GM19193 (cell line): ENCODE results near the gene EMILIN1.
A peak's percentile ranks its signal among the peaks of the same experiment; 100 is the strongest.

Source experiments
- POLR2A ChIP-seq: IDR thresholded peaks from 4 replicates; pipeline ENCODE4 v1.6.1; 2011; ENCODE audit not compliant: insufficient read depth, insufficient read length; ENCODE audit errors: extremely low read depth

Gene EMILIN1

DNA sequence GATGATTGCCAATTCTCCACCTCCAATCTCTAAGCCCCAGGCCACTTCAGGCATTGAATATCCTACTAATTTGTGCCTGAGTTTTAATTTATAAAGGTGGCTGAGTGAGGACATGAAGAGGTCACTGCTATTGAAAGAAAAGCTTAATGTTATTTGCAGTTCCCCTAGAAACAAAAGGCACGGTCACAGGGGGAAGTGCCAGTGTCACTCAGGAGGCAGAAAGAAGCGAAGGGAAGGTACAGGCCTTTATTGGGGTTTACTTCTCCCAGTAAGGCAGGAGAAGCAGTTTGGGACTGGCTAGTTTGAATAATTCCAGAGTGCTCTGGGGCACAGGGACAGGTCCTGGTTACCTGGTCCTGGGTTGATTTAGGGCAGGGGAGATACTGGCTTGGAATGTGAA, 43.5 kb downstream of the EMILIN1 start:
- no peak for TF ChIP-seq POLR2A

DNA sequence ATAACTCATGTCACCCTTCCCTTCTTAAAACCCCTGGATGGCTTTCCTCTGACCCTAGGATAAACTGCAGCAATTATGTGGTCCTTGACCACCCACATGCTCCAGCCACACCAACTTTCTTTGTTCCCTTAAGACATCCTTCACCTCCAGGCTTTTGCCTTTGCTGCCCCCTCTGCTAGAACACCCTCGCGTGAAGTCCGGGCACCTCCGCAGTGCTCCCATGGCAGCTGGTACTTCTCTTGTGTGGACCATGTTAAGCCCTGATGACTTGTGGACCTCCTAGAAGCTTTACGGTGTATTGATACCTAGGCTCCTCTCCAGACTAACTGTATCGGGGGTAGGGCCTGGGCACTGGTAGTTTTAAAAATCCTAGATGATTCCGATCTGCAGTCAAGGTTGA, 44.4 kb downstream of the EMILIN1 start:
- no peak for TF ChIP-seq POLR2A

DNA sequence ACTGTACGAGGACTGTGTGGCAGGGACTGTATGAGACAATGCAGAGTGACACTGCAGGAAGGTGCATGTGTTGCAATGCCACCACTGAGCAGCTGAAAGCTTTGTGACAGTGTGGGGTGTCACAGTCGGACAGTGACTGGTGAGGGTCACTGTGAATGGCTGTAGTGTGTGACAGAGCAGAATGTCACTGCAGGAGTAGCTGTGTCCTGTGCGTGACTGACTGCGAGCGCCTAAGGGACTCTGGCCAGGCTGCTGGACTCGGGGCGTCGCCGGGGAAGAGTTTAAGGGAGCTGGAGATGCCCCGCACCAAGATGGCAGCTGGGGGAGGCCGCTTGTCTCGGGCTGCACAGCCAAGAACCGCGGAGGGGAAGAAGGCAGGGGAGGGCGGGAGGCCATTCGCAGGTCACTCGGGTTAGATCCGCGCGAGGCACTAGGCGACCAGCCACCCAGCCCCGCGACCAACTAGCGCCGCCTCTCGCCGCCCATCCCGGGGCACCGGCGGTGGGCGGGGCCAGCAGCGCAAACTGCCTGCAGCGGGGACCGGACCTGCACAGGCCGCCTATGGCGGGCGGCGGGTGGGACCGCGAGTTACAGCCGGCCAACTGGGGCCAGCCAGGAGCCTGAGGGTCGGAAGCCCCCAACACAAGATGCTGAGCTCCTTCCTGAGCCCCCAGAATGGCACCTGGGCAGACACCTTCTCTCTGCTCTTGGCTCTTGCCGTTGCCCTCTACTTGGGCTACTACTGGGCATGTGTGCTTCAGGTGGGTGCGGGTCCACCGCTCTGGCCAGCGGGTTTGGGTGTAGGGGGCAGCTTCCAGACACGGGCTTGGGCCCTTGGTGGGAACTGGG, 45.1 kb downstream of the EMILIN1 start, which contains the start of gene ABHD1:
ABHD1 (plus strand) TSS at position 514 of the 849 bp plus-strand sequence; CDS start at position 648, 134 bp downstream.
- TF ChIP-seq POLR2A: no peak

DNA sequence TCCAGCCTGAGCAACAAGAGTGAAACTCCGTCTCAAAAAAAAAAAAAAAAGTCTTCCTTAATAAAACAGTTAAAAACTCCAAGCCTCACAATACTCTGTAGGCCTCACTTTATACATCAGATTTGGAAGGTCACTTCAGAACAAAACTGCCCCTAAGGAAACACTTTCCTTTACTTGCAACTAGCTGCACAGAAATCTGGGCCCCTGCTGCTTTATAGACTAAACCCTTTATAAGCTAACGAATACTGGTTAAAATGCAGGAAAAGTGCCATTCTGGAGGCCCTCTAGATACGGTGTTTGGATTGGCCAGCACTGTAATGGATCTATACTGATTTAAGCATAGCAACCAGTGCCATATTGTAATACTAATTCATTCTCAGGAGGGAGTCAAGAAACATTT, 46.7 kb downstream of the EMILIN1 start:
- no peak for TF ChIP-seq POLR2A

DNA sequence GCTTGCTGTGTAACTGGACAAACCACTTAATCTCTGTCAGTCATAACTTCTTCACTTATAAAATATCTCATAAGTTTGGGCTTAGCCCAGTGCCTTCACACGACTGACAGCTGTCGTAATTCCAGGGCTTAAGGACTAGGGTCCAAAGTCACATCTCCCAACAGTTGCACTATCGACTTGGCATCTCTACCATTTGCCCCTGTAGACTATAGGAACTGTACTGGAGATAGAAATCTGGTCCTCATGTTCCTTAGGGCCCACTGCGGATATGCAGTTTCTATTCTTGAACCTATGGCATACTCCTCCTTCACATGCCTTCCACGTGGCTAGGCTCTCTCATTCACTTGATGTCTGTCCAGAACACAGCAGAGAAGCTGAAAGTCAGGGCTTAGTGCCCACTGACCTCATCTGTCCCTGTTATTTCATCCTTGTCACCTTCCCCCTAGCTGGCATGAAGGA, 47.9 kb downstream of the EMILIN1 start:
- no peak for TF ChIP-seq POLR2A

DNA sequence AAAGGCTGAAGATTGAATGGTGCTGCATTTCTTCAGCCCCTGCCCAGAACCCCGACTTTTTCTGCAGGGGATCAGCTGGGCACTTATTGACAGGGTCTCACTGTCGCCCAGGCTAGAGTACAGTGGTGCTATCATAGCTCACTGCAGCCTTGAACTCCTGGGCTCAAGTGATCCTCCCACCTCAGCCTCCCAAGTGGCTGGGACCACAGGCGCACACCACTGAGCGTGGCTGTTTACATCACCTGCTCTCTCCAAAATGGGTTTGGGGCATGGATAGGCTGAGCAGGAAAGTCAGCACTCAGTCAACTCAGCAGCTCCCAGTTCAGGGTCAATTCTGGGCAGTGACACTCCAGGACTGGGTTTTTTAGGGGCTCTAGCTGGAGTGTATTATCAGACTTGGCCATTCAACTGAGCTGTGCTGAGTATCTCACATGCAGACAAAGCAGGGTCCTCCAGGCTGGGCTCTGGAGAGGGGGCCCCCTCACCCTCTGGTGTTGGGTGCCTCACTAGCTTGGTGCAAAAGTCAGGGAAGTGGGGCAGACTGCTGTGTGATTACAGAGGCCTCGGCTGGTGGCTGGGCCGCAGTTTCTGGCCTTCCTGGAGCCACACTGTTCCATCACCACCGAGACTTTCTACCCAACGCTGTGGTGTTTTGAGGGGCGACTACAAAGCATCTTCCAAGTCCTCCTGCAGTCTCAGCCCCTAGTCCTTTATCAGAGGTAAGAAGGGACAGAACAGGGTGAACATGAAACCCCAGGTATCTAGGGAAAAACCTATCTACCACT, 49.7 kb downstream of the EMILIN1 start:
- TF ChIP-seq POLR2A: no peak

DNA sequence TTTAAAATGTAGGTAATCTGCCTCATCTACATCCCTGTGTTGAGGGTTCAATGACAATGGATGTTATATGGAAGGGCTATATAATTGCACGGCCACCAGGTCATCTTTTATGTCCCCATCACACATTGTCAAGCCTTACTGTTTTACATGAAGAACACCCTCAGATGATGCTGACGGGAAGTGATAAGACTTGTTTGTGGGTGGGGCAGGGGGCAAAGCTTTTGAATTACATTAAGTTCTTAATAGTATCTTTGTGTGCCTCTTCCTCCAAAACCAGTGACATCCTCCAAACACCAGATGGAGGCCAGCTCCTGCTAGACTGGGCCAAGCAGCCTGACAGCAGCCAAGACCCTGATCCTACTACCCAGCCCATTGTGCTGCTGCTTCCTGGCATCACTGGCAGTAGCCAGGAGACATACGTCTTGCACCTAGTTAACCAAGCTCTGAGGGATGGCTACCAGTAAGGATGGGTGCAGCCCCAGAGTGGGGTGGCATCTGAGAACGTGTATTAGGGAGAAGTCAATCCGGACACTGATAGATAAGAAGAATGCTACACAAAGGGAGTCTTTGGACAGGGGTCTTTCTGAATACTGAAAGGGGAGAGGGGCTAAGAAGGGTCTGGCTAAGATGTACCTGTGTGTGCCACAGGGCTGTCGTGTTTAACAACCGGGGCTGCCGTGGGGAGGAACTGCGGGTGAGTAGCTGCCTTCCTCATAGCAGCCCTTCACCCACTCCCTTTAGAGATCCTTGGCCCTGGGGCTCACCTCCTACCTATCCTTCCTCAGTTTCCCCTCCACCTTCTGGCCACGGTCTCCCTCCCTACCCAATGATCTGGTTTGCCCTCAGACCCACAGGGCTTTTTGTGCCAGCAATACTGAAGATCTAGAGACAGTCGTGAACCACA, 50.5 kb downstream of the EMILIN1 start:
- no peak for TF ChIP-seq POLR2A

DNA sequence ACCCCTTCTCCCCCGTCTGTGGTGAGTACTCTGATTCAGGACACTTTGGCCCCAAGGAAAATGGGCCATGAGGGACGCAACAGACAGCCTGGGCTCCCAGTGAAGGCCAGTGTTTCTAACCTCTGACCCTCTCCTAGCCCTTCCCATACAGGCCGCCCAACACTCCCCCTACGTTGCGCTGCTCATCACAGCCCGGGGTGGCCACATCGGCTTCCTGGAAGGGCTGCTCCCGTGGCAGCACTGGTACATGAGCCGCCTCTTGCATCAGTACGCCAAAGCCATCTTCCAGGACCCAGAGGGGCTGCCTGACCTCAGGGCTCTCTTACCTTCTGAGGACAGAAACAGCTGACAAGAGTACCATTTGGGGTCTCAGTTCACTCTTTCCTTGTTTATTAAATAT, 52.0 kb downstream of the EMILIN1 start:
- TF ChIP-seq POLR2A: no peak

DNA sequence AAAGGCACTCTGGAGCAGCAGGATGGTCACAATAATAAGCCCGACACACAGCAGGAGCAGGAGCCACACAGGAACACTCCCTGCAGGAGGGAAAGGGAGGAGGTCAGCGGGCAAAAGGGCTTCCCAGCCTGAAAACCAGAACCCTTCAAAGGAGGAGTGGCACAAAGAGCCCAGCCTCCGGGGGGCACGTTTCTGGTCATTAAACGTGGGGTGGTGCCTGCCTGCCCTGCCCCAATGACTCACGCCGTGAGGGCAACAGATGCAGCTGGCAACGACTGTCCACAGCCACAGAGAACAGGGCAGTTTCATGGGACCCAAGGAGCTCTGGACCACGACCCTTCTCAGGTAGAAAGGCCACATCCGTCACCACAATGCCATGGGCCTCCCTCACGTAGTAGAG, 53.0 kb downstream of the EMILIN1 start:
- no peak for TF ChIP-seq POLR2A

DNA sequence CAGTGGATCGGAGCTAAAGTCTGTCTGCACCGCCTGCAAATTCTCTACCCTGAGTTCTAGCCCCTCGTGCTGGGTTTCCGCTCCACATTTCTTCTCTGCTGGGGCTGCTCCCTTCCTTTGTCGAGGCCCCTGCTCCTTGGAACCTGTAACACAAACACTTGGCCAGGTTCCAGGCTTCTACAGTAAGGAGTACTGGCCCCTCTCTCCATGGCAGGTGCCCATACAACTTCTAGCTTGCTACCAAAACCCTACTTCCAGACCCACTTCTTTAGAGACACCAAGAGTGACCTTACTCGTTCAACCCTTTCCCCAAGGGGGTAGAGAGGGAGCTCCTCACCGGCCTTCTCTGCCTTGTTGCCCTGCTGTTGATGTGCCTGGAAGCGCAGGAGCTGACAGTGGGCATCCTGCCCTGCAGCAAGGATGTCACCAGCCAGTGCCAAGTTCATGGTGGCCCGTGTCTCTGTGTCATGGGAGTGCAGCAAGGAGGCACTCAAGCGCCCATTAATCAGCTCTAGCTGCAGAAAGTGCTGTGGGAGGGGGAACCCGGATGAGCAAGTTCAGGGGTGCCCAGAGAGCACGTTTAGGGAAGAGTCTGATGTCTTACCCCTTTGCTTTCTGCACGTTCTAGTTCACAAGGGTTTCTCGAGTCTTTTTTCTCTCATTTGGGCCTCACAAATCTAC, 54.9 kb downstream of the EMILIN1 start:
- no peak for TF ChIP-seq POLR2A

DNA sequence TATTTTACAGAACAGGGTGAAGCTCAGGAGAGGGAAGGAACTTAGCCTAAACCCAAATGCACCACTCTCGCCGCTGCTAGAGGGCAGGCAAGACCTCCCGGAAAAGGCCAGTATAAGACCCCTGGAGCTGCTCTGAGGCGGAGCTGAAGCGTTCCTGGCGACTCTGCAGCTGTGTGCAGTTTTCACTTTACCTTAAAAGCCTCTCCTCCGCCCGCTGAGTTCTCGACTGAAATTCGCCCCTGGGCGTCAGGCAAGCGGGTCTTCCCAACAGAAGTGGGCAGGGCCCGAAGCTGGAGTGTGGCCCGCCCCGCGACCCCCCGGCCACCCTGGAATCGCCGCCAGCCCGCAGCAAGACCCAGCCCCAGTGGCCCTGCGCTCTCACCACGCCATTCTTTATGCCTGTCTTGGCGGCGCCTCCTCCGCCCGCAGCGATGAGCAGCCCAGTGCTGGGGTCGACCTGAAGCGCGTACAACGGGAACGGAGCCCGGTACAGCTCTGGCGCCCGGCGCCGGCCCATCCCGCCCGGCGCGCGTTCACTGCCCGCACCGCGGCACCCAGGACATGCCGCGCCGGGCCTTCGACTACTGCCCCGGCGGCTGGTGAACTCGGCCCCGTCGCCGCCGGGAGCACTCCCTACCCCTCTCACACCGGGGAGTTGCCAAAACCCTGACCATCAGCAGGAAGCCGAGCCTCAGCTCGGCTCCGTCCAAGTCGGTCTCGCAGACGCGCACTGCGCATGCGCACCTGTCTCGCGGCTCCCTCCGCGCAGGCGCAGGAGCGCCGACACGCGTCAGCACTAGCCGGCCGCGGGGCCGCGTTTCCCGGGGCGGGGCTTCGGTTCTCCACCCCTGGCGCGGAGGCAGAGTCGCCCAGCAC, 55.7 kb downstream of the EMILIN1 start, which contains the start of gene PREB:
PREB (minus strand) TSS at position 732 of the 876 bp plus-strand sequence; CDS start at position 517, 215 bp downstream.
- TF ChIP-seq POLR2A: peak; percentile 89

DNA sequence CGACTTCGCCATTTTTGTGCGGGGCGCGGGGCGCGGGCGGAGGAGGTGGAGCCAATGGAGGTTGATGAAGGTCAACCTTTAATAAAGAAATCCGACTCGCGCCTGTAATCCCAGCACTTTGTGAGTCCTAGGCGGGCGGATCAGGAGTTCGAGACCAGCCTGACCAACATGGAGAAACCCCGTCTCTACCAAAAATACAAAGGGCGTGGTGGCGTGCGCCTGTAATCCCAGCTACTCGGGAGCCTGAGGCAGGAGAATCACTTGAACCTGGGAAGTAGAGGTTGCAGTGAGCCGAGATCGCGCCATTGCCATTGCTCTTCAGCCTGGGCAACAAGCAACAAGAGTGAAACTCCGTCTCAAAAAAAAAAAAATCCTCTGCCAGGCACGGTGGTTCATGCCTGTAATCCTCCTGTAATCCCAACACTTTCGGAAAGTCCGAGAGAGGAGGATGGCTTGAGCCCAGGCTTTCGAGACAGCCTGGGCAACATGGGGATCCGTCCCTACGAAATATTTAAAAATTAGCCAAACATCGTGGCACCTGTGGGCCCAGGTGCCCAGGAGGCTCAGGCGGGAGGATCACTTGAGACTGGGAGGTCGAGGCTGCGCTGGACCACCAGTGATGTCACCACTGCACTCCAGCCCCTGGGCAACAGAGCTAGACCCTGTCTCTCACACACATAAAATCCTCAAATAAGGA, 56.5 kb downstream of the EMILIN1 start:
- TF ChIP-seq POLR2A: no peak
